Naive B cell (primary cell): ENCODE measurements around the gene CUX1. TPM values are rescaled to one million over a fixed set of nuclear protein-coding genes. Genes with fewer than 3 reads are reported as not detected.

Experiments used
- ATAC-seq, 2 donors: fragments of 150-1000 bp; cut with Tn5 transposase; 2 replicates each; pipeline ENCODE4 v1.10.0; 2021; ENCODE audit warnings: low read depth in 2 of 2, mild to moderate bottlenecking in 2 of 2, moderate library complexity in 2 of 2
- DNase-seq: peaks from one replicate; pipeline ENCODE4 v3.0.0; 2022
- H3K27ac Mint-ChIP-seq, 6 donors: one replicate each; pipeline ENCODE4 v1.8.0; 2020 to 2022; ENCODE audit warnings: mild to moderate bottlenecking in 6 of 6, mixed read lengths in 6 of 6, moderate library complexity in 5 of 6, inconsistent platforms in 2 of 6
- H3K27me3 Mint-ChIP-seq, 3 donors: one replicate each; pipeline ENCODE4 v1.8.0; 2021 to 2022; ENCODE audit warnings: mixed read lengths in 3 of 3, mild to moderate bottlenecking in 1 of 3
- H3K36me3 Mint-ChIP-seq, 2 donors: one replicate each; pipeline ENCODE4 v1.8.0; 2020 to 2022; ENCODE audit warnings: mixed read lengths in 2 of 2, inconsistent platforms in 1 of 2, mild to moderate bottlenecking in 1 of 2
- H3K4me1 Mint-ChIP-seq, 3 donors: one replicate each; pipeline ENCODE4 v1.8.0; 2020 to 2022; ENCODE audit warnings: mixed read lengths in 3 of 3, inconsistent platforms in 1 of 3, mild to moderate bottlenecking in 1 of 3, moderate library complexity in 1 of 3
- H3K4me3 Mint-ChIP-seq, 8 donors: one replicate each; pipeline ENCODE4 v1.8.0; 2020 to 2022; ENCODE audit warnings: mild to moderate bottlenecking in 8 of 8, mixed read lengths in 8 of 8, moderate library complexity in 8 of 8, inconsistent platforms in 2 of 8
- H3K9me3 Mint-ChIP-seq, 7 donors: one replicate each; pipeline ENCODE4 v1.8.0; 2020 to 2022; ENCODE audit warnings: mixed read lengths in 7 of 7, mild to moderate bottlenecking in 5 of 7, inconsistent platforms in 2 of 7, moderate library complexity in 1 of 7
- polyA plus RNA-seq, 6 donors: library from polyadenylated mRNA; unstranded; fragments of 300-500 nt; fragmentation: Illumina TruSeq; gene quantifications; one replicate each; pipeline ENCODE4 v1.2.3, GENCODE V29; 2021; ENCODE audit warnings: low read depth in 6 of 6

Gene CUX1
- polyA plus RNA-seq, 6 donors from 2014 or later = 0.66 to 31.5 (median 14.5) TPM

DNA sequence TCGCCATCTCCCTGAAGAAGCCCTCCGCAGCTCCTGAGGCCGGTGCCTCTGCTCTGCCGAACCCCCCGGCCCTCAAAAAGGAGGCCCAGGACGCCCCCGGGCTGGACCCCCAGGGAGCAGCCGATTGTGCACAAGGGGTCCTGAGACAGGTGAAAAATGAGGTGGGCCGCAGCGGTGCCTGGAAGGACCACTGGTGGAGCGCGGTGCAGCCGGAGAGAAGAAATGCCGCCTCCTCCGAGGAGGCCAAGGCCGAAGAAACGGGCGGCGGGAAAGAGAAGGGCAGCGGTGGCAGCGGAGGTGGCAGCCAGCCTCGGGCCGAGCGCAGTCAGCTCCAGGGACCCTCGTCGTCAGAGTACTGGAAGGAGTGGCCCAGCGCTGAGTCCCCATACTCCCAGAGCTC, 384.1 kb downstream of the CUX1 start:
- Mint-ChIP-seq H3K4me1 (no peaks in the 10 kb centered on the region), H3K9me3 (no peaks in the 10 kb centered on the region), H3K27ac (no peak overlapping the region), H3K4me3 (no peak overlapping the region), H3K27me3 (no peaks in the 10 kb centered on the region), H3K36me3 (peaks cover 17 to 30% of the 10 kb centered on the region in 2 donors)
- ATAC-seq (no peak), DNase-seq (no peak)

- DNase-seq (no peak), ATAC-seq (no peak)
- no peaks in the 10 kb centered on the region for H3K4me1 Mint-ChIP-seq
- H3K27ac Mint-ChIP-seq = no peak overlapping the region
- H3K4me3 Mint-ChIP-seq = no peak overlapping the region
- H3K9me3 Mint-ChIP-seq = no peaks in the 10 kb centered on the region
- H3K36me3 Mint-ChIP-seq = peaks cover 9 to 21% of the 10 kb centered on the region in 2 donors
- H3K27me3 Mint-ChIP-seq = no peaks in the 10 kb centered on the region
Measured at GRCh38 chr7:102202556-102202955, 385.1 kb downstream of the CUX1 start.

DNA sequence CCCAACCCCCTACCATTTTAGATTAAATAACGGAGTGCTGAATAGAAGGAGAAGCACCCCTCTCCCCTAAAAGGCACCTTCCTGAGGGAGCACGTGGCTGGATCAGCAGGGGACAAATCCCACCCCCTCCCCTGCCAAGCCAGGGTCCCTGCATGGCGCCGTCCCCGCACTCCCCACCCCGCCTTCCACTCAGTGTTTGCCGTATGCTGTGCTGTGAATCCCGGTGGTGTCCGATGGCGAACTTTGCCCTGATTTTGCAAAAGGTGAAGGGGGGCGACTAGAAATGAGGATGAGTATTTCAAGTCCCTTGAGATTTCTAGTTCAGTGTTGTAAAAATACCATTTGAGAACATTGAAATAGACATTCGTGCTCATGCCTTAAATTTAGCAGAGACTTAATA, 385.8 kb downstream of the CUX1 start:
- ATAC-seq (no peak), DNase-seq (no peak)
- no peaks in the 10 kb centered on the region for H3K4me1 Mint-ChIP-seq
- H3K4me3 Mint-ChIP-seq = no peak overlapping the region
- no peaks in the 10 kb centered on the region for H3K27me3 Mint-ChIP-seq
- peaks cover 9 to 21% of the 10 kb centered on the region in 2 donors for H3K36me3 Mint-ChIP-seq
- H3K27ac Mint-ChIP-seq = no peak overlapping the region
- no peaks in the 10 kb centered on the region for H3K9me3 Mint-ChIP-seq

- H3K27ac Mint-ChIP-seq = peak overlapping the region in 1 of 6 donors; percentile 63
- ATAC-seq (no peak), DNase-seq (no peak)
- H3K4me1 Mint-ChIP-seq = no peaks in the 10 kb centered on the region
- peaks cover 9 to 21% of the 10 kb centered on the region in 2 donors for H3K36me3 Mint-ChIP-seq
- no peaks in the 10 kb centered on the region for H3K27me3 Mint-ChIP-seq
- H3K9me3 Mint-ChIP-seq = no peaks in the 10 kb centered on the region
- no peak overlapping the region for H3K4me3 Mint-ChIP-seq
Measured at GRCh38 chr7:102204212-102204611, 386.8 kb downstream of the CUX1 start.

GRCh38 chr7:102205915-102206314, 388.5 kb downstream of the CUX1 start:
- H3K27ac Mint-ChIP-seq = peak overlapping the region in 1 of 6 donors; percentile 5
- H3K4me3 Mint-ChIP-seq = no peak overlapping the region
- no peaks in the 10 kb centered on the region for H3K9me3 Mint-ChIP-seq
- H3K4me1 Mint-ChIP-seq = no peaks in the 10 kb centered on the region
- DNase-seq (no peak), ATAC-seq (no peak)
- H3K36me3 Mint-ChIP-seq = peaks cover 0 to 14% of the 10 kb centered on the region in 2 donors
- no peaks in the 10 kb centered on the region for H3K27me3 Mint-ChIP-seq

DNA sequence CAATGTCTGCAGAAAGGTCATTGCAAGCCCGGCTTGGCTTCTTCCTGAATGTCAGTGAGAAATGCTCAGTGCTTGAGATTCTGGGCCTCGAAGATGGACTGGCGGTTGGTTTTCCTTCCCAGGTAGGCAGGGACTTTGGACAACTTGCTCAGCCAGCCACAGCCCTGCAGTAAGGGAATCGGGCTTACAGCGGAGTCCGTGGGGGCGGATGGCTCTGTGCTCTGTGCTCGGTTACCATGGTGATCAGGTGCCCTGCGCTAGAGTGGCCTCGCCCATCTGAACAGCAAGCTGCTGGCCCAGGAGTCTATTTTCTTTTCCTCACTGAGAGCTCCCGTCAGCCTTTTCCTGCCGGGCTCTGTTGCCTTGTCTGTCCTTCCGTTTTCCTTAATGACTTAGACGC, 391.4 kb downstream of the CUX1 start:
- no peak for ATAC-seq
- DNase-seq = no peak
- Mint-ChIP-seq H3K4me1 (peaks cover 0 to 4% (median 0%) of the 10 kb centered on the region in 3 donors), H3K27ac (no peak overlapping the region), H3K9me3 (no peaks in the 10 kb centered on the region), H3K4me3 (no peak overlapping the region), H3K27me3 (no peaks in the 10 kb centered on the region), H3K36me3 (peaks cover 0 to 14% of the 10 kb centered on the region in 2 donors)

DNA sequence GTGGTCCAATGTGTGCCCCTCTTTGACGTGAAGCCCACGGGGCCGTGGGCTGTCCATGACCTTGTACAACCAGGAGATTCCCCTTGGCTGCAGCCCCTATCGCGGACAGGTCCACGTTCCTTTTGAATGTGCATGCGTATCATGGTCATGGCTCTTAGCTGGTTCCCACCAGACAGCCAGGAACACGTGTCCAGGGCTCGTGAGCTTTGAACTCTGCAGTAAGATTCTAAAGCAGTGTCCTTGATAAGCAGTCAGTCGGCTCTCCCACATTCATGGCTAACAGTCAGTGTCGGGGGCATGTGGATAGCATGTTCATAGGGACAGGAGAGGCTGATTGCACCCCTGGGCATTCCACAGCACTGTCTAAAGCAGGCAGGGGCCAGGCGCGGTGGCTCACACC, 393.4 kb downstream of the CUX1 start:
- Mint-ChIP-seq H3K27me3 (no peaks in the 10 kb centered on the region), H3K9me3 (no peaks in the 10 kb centered on the region), H3K4me1 (peaks cover 0 to 4% (median 4%) of the 10 kb centered on the region in 3 donors), H3K4me3 (no peak overlapping the region), H3K27ac (no peak overlapping the region), H3K36me3 (peaks cover 6 to 12% of the 10 kb centered on the region in 2 donors)
- DNase-seq (no peak), ATAC-seq (no peak)

DNA sequence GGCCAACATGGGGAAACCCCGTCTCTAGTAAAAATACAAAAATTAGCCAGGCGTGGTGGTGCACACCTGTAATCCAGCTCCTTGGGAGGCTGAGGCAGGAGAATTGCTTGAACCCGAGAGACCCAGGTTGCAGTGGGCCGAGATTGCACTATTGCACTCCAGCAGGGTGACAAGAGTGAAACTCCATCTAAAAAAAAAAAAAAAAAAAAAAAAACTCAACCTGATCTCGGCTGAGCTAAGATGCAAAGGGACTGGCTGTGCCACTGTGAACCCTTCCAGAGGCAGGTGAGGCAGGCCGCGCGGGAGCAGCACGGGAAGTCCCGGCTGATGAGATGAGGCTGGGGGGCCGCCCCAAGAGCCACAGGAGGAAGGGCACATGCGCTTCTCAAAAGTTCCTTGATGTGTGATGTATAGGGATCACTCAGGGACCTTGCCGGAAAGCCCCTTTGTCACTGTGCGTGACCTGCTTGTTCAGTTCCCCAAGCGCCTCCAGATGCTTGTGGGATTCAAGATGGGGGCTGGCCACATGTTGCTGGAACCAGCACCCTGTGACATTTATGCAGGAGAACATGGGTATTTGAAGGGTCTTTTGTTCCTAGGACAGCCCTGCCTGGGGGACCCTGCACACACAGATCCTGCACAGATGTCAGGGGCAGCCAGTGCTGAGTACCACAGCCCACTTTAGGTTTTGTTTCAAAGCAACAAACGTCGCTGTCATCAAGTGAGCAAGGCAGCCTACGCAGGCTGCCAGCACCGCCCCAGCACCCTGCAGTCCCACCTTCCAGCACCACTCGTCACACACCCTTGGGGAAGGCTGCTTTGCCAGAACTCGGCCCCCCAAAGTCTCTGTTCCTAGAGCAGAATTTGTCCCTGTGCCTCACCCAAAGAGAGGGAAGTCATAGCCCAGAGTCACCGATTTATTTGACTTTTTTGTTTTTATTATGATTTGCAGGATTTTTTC, 394.4 kb downstream of the CUX1 start:
- peaks cover 0 to 9% (median 4%) of the 10 kb centered on the region in 3 donors for H3K4me1 Mint-ChIP-seq
- H3K9me3 Mint-ChIP-seq = no peaks in the 10 kb centered on the region
- no peaks in the 10 kb centered on the region for H3K27me3 Mint-ChIP-seq
- peak overlapping the region in 2 of 6 donors; percentile 37 to 39 for H3K27ac Mint-ChIP-seq
- no peak overlapping the region for H3K4me3 Mint-ChIP-seq
- DNase-seq (no peak), ATAC-seq (peak; percentile 54 to 78)
- peaks cover 6 to 15% of the 10 kb centered on the region in 2 donors for H3K36me3 Mint-ChIP-seq

DNA sequence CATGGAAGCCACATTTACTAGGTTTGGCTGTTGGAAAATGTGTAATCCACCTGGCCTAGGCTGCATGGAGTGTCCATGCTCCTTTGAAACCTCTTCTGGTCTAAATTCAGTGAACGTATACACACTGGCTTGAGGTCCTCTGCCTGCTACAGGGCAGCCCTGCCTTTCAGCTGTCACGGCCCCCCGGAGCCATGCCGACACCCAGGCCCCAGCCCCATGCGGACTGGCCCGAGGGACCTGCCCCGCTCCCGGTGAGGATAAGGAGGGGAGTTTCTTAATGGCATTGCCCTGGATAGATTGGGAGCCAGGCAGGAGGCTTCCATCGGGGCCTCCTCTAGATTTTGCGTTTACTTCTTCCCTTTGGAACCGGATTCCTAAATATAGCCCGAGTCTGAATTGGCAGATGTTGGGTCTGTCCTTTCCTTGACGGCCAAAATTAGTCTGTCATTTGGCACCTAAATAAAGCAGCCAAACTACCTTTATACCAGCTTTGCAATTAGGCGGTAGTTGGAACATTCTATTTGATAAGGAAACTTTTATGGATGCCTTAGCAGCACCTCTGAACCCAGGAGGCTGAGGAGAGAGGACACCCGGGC, 397.1 kb downstream of the CUX1 start:
- Mint-ChIP-seq H3K36me3 (peaks cover 7 to 17% of the 10 kb centered on the region in 2 donors), H3K27ac (no peak overlapping the region), H3K9me3 (no peaks in the 10 kb centered on the region), H3K4me1 (peaks cover 0 to 9% (median 4%) of the 10 kb centered on the region in 3 donors), H3K4me3 (no peak overlapping the region), H3K27me3 (no peaks in the 10 kb centered on the region)
- DNase-seq (no peak), ATAC-seq (no peak)

- H3K27me3 Mint-ChIP-seq = no peaks in the 10 kb centered on the region
- ATAC-seq (no peak), DNase-seq (no peak)
- no peak overlapping the region for H3K4me3 Mint-ChIP-seq
- H3K27ac Mint-ChIP-seq = no peak overlapping the region
- H3K4me1 Mint-ChIP-seq = peaks cover 0 to 9% (median 4%) of the 10 kb centered on the region in 3 donors
- H3K9me3 Mint-ChIP-seq = no peaks in the 10 kb centered on the region
- peaks cover 9 to 17% of the 10 kb centered on the region in 2 donors for H3K36me3 Mint-ChIP-seq
Measured at GRCh38 chr7:102215256-102215655, 397.8 kb downstream of the CUX1 start.

GRCh38 chr7:102215711-102216110, 398.3 kb downstream of the CUX1 start:
- Mint-ChIP-seq H3K4me1 (peaks cover 0 to 9% (median 4%) of the 10 kb centered on the region in 3 donors), H3K36me3 (peaks cover 9 to 17% of the 10 kb centered on the region in 2 donors), H3K27ac (no peak overlapping the region), H3K4me3 (no peak overlapping the region), H3K27me3 (no peaks in the 10 kb centered on the region), H3K9me3 (no peaks in the 10 kb centered on the region)
- ATAC-seq (no peak), DNase-seq (no peak)

DNA sequence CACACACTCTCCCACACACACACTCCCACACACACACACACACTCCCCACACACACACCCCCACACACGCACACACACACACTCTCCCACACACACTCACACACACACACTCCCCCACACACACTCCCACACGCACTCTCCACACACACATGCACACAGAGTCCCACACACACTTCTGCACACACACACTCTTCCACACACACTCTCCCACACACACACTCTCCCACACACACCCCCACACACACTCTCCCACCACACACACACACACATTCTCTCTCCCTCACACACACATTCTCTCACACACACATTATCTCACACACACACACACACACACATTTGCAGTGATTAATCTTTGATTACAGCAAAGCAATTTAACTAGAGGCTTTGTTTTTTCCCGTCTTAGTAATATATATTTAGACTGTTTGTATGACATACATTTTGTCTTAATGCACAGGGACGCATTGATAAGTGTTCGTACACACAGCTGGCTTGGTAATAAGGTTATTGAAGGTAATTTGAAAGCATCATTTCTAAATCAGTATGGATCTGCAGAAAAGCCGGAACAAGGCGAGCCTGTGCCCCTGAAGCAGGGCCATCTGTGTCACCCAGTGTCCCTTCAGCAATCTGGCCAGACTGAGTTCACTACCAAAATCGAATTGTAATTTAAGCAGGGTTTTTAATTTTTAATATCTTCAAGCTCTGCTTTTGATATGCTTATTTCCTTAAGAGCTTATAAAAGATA, 399.3 kb downstream of the CUX1 start:
- Mint-ChIP-seq H3K27me3 (no peaks in the 10 kb centered on the region), H3K4me3 (no peak overlapping the region), H3K9me3 (no peaks in the 10 kb centered on the region), H3K4me1 (peaks cover 0 to 9% (median 2%) of the 10 kb centered on the region in 3 donors), H3K36me3 (peaks cover 9 to 17% of the 10 kb centered on the region in 2 donors), H3K27ac (peak overlapping the region in 3 of 6 donors; percentile 1 to 16 (median 9))
- ATAC-seq (no peak), DNase-seq (no peak)

- Mint-ChIP-seq H3K4me3 (no peak overlapping the region), H3K27ac (peak overlapping the region in 1 of 6 donors; percentile 22), H3K4me1 (peaks cover 0 to 7% (median 0%) of the 10 kb centered on the region in 3 donors), H3K36me3 (peaks cover 6 to 13% of the 10 kb centered on the region in 2 donors), H3K27me3 (no peaks in the 10 kb centered on the region), H3K9me3 (no peaks in the 10 kb centered on the region)
- no peak for ATAC-seq
- no peak for DNase-seq
Measured at GRCh38 chr7:102220229-102220850, 402.9 kb downstream of the CUX1 start.
